A204.1 (cell line): ENCODE measurements around the gene MRPL18.
A peak's percentile ranks its signal among the peaks of the same experiment; 100 is the strongest.
"Not testable (repeated sequence)": the region's sequence is repeated elsewhere in the genome, so short reads cannot be mapped to it uniquely, and the experiment has no call there.

Source experiments
- FAIRE-seq: peaks from 2 replicates; lab custom pipeline; 2012; peaks lifted over from hg19 to GRCh38; lab: Jason Lieb, UNC

Gene MRPL18

DNA sequence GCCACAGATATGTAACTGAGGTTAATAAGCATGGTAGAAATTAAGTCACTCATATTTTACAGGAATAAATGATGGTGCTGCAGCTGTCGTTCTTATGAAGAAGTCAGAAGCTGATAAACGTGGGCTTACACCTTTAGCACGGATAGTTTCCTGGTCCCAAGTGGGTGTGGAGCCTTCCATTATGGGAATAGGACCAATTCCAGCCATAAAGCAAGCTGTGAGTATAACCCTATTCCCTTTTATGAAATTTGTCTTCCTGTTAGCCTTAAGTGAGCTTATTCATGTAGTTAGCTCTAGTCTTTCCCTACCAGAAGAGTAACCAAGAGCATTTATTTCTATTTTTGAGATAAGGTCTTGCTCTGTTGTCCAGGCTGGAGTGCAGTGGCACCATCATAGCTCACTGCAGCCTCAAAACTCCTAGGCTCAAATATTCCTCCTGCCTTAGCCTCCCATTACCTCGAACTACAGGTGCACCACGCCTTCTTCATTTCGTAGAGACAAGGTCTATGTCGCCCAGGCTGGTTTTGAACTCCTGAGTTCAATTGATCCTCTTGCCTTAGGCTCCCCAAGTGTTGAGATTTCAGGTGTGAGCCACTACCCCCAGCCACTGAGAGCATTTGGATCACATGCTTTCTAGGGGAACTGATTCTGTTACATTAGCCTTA lies 12.9 kb upstream of the MRPL18 start:
- FAIRE-seq = no peak

DNA sequence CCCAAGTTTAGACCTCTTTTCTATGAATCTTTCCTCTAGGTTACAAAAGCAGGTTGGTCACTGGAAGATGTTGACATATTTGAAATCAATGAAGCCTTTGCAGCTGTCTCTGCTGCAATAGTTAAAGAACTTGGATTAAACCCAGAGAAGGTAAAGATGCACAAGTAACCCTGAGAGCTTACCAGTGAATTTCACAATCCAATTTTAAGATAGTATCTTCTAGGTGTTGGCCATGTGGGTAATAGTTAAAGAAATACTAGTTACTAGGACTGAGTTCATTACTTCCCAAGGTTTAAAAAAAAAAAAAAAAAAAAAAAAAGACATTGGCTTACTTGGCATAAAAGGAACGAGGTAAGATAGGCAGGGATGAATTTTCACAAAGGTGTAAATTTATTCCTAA lies 12.1 kb upstream of the MRPL18 start:
- no peak for FAIRE-seq

DNA sequence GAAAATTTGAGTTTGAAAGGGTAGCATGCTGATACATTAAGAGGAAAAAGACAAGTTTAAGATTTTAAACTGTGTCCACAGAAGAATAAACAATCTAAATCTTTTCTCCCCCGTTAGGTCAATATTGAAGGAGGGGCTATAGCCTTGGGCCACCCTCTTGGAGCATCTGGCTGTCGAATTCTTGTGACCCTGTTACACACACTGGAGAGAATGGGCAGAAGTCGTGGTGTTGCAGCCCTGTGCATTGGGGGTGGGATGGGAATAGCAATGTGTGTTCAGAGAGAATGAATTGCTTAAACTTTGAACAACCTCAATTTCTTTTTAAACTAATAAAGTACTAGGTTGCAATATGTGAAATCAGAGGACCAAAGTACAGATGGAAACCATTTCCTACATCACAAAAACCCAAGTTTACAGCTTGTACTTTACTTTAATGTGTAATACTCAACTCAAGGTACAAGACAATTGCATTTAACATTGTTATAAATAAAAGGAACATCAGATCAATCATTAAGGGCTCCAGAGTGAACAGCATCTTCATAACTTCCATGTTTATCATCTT lies 11.6 kb upstream of the MRPL18 start:
- FAIRE-seq = no peak

DNA sequence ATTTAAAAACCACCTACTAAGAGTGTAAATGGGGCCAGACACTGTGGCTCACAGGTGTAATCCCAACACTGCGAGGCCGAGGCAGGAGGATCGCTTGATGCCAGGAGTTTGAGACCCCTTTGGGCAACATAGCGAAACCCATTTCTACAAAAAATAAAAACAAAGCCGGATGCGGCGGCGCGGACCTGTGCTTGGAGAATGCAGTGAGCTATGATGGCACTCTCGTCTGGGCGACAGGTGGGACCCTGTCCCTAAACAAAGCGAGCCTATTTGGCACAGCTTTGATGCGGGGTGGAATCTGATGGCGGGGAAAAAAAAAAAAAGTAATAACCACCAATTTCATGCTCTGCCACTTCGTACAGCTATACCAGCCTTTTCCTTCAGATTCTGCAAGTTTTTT lies 2.0 kb upstream of the MRPL18 start:
- no peak for FAIRE-seq

DNA sequence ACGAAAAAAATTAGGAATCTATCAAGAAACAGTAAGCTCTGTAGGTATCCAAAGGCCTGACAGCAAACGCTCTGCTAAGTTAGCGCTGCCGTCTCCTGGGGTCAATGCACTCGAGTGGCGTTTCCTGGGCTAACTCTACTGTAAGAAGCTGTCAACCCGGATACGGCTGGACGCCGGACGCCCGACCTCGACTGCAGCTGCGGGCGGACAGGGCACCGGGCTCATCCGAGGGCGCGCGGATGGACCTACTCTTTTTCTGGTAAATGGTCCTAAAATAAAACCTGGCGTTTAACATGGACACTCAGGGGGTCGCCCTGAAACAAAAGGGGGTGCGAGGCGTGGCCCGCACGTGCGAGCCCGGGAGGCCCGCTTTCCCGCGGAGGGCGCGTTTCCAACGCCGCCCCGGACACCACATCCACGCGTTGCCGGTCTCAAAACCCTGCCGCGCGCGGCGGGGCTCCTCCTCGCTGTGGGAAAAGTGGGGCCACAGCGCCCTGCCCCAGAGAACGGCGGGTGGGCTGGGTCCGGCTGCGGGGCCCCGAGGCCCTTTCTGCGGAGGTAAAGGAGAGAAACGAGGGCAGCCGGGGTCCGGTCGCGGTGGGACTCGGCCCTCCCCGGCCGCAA lies 1.4 kb upstream of the MRPL18 start:
- FAIRE-seq = no peak

DNA sequence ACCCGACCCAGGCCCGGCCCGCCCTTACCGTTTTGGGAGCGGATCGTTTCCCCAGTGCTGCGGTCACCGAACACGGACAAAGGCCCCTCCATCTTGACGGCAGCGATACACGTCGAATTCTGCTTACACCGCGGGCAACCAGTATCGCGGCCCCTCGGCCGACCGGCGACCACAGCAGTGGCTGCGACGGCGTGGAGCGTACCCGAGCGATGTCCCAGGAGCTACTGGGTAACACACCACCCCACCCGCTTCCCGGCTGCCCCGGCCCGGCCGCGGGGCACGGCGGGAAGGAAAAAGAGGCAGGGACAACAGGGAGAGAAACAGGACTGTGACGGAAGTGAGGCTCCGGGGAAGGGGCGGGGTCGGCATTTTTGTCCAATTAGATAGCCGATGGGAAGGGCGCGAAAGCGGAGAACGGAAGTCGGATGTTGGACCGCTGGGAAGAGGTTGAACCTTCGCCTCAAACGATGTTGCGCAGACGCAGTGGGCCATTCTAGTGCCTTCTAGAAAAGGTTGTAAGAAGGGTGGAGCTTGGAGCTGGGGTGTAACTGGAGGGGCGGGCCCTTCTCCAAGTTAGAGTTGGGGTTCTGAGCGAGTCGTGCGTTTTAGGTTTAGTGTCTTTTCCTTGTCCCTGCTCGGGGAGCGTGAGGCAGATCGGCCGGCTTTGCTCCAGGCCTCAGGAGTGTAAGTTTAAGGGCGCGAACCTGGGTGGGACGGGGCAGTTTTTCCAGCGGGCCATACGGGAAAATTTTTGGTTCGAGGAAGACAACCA lies 704 bp upstream of the MRPL18 start, which contains the start of gene TCP1:
TSS of gene TCP1 (minus strand) at position 226 of the 772 bp plus-strand sequence. CDS start at position 92, 134 bp downstream.
- FAIRE-seq = peak; percentile 96

DNA sequence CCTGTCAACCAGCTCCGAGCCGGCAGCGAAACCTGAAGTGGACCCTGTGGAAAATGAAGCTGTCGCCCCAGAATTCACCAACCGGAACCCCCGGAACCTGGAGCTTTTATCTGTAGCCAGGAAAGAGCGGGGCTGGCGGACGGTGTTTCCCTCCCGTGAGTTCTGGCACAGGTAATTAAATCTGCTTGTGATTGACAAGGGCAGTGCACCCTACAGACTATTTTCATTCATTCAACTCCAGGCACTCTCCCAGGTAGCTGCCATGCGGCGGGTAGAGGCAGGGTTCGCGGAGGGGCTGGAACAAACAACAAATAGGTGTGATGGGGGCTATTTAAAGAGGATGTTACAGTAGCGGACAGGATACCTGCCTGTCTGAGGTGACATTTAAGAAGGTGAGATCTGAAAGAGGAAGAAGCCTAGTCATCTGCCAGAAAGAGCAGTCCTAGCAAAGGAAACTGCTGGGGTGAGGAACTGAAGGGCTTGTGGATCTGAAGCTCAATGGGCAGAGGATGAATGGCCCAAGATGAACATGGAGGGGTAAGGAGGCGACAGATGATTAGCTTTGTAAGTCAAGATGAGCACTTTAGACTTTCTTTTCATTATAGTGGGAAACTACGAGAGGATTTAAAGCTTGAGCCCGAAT lies 810 bp downstream of the MRPL18 start:
- FAIRE-seq = no peak

DNA sequence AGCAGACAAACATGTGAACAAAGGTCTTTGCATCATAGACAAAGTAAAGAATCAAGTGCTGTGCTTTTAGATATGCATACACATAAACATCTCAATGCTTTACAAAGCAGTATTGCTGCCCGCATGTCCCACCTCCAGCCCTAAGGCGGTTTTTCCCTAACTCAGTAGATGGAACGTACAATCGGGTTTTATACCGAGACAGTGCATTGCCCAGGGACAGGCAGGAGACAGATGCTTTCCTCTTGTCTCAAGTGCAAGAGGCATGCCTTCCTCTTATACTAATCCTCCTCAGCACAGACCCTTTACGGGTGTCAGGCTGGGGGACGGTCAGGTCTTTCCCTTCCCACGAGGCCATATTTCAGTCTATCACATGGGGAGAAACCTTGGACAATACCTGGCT lies 4.7 kb downstream of the MRPL18 start:
- FAIRE-seq = not testable (repeated sequence)

DNA sequence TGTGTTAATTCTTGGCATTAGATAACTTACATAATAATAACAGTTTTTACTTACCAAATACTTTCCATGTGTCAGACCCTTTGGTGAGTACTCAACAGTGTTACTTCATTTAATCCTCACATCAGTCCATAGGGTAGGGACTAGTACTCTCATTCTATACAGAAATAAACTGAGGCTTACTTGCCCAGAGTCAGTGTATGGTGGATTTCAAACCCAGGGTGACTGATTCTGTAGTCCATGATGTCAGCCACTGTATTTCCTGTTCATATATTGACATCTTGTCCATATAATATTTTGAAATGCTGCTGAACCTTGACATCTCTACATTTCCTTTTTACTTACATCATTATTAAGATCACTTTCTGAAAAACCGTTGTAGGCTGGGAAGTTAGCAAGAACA lies 7.3 kb downstream of the MRPL18 start:
- FAIRE-seq = no peak

DNA sequence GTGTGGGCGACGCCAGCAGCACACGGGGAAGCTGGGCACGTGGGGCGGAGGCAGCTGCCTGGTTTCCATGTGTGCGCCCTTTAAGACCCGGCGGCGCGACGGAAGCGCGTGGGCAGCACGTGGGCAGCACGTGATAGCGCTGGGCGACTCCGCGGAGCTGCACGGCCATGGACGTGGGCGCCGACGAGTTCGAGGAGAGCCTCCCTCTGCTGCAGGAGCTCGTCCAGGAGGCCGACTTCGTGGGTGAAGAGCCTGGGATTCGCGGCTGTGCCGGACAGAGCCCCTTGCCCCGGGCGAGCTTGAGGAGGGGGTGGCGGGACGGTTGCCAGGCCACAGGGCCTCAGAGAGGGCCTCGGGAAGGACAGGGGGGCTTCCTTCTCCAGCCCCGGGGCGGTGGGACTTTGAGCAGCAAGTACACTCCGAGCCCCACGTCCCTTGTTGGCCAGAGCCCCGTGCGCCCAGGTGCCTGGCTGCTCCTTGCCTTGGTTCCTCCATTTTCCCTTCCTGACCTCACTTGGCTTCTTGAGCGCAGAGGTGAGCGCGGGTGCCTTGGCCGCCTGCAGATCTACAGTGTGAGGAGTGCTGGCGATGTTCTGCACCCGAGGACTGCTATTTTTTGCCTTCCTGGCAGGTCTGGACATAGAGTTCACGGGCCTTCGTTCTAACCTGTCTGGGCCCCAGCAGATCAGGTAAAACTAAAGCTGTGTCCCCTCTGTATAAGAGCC lies 10.0 kb downstream of the MRPL18 start, which contains the start of gene PNLDC1:
TSS of gene PNLDC1 (plus strand) at position 136 of the 725 bp plus-strand sequence. CDS start at position 168, 32 bp downstream.
- no peak for FAIRE-seq

DNA sequence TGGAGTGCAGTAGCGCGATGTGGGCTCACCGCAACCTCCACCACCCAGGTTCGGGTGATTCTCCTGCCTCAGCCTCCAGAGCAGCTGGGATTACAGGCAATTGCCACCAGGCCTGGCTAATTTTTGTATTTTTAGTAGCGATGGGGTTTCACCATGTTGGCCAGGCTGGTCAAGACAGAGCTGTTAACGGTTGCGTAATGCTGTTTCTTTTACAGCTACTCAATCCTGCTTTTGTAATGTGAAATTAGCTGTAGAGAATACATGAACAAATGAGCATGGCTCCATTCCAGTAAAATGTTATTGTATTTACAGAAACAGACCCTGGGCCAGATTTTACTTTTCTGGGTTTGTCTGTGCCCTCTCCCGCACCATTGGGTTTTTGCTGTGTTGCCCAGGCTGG lies 11.7 kb downstream of the MRPL18 start:
- FAIRE-seq = no peak

DNA sequence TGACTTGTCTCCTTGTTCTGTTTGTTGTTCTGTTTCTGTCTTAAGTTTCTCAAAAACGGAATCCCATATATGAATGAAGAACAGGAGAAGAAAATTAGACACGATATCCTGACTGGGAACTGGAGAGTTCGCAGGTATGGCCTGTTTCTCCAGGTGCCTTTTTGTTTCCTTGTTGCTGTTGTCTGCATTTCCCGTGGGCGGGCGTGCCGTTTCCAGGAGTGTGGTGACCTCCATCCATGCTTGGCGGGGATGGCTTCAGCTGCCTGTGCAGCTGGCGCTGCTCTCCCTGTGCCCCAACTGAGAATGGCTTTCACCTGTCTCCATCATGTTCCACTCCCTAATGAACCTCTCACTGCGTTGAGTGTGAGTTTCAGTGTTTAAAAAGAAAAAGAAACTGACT lies 14.2 kb downstream of the MRPL18 start:
- FAIRE-seq = no peak

DNA sequence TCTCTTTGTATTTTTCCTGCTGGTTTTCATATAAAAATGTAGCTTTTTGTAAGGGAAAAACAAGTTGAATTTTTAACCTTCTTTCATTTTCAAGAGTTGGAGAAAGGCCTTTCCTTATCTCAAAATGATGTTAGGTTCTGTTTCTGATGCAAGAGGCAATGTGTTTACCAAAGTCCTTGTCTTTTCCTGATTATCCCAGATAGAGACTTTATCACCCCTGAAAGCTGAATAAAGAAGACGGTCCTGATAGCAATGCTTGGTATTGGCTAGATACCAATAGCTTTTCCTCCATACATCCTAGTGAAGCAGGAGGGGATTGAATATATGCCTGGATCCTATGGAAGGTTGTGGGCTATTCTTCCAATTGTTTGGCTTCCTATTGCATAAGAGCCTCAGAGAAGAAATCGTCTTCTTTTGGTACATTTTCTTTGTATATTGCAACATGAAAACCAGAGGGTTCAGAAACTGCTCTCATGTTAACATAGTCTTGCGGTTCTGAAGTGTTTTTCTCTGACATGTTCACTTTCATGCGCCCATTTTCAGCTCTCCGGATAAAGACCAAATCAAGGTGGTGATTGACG lies 15.3 kb downstream of the MRPL18 start:
- no peak for FAIRE-seq

DNA sequence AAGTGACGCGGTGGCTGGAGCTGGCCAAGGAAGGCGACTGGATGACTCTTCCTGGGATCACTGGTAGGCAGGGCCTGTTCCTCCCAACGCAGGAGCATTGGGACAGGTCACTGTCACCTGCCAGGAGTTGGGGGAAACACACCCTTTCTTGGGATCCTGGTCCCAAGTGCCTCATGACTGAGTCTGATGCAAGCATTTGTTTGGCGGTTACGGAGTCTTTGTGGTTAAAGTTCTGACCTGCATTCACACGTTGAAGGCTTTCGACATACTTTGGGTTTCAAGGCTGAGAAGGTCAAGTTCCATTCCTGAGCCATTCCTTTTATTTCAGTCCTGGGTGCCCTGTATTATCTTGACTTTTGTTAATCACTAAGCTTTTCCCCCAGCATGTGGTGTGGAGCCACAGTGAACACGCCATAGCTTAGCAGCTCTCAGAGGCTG lies 15.8 kb downstream of the MRPL18 start:
- FAIRE-seq = no peak

DNA sequence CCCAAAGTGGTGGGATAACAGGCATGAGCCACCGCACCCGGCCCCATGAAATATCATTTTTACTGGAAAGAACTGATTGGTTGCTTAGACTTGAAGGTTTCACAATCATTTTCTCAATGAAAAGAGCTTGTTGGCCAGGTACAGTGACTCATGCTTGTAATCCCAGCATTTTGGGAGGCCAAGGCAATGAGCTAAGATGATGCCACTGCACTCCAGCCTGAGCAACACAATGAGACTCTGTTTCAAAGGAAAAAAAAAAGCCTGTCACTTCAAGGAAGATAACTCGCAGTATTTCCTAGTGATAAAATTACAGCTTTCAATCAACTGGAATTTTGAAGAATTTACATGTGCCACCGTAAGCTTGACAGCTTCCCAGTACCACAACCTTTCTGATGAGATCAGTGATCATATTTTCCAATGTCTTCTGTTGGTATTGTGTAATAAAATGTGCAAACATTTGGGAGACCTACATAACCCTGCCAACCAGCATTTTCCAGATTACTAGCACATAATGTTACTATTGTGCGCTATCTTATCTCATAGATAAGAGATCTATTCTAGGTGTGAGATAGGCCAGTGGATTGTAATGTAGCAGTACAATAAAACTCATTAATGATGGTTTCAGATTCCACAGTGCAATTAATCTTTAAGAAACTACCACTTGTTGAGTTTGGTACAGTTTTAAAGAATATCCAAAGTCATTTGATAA lies 17.0 kb downstream of the MRPL18 start:
- no peak for FAIRE-seq

DNA sequence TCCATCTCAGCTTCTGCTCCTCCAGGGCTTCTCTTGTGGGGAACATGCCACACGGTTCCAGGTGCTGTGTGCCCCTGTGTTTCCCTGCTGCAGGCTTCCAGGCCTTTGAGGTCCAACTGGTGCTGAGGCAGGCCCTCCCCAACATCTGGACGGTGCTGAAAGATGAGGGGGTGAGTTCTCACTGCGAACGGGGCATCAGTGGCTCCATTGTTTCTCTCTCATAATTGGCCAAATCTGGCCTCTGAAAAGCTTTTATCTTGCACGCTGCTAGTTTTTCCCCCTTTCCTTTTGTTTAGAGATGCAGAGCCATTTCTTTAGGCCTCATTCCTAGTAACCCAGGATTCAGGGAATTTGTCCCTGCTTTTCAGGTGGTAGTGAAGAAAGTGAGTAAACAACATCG lies 18.4 kb downstream of the MRPL18 start:
- FAIRE-seq = no peak

DNA sequence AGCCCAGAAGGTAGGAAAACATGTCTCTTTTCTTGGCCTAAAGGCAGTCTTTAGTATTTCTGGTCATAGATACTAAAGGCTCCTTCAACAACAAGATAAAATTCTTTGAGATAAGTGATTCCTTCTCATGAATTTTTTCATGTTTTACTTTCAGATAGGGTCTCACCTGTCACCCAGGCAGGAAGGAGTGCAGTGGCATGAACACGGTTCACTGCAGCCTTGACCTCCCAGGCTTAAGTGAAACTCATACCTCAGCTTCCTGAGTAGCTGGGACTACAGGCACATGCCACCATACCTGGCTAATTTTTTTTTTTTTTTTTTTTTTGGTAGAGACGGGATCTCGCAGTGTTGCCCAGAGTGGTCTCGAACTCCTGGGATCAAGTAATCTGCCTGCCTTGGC lies 18.9 kb downstream of the MRPL18 start:
- FAIRE-seq = no peak

DNA sequence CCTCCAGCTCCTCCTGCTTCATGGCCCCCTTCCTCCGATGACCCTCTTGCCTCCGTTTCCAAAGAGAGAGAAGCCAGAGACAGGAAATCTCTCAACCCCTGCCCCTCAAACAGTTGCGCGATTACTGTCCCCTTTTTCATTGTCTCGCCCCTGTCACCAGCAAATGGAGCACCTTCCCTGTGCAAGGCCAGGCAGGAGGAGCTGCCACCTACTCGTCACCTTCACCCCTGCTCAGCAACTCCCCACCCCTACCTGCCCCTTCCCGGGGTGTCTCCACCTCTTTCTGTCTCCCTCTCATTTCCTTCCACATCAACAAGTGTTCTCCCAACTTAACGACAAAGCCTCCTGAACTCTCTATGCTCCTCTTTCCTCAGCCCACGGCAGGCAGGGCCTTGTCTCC lies 23.5 kb downstream of the MRPL18 start:
- FAIRE-seq = no peak

DNA sequence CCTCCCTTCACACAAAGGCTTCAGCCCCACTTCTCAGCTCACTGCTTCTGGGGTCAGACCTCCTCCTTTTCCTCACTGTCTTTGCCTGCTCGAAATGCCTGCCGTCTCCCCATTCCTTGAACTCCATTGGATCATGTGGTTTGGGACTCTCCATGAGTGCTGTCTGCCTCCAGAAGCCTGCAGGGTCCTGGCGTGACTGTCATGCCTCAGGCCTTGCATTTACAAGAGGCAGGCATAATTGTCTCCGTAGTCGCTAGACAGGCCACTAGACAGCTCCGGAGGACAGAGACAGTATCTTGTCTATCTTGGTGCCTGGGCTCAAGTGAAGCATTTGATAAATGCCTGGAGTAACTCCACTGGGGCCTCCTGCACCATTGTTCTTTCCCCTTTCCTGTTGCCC lies 25.1 kb downstream of the MRPL18 start:
- FAIRE-seq = no peak

DNA sequence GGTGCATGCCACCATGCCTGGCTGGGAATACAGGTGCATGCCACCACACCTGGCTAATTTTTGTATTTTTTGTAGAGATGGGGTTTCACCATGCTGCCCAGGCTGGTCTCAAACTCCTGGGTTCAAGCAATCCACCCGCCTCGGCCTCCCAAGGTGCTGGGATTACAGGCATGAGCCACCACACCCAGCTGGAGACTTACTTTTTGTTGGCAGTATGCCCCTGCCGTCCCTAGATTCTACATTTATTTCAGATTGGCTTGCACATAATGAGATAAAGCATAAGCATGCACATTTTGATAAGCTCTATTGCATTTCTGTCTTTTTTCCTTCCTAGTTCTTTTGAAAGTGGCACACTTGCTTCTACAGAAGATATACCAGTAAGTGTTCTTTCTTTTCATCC lies 26.5 kb downstream of the MRPL18 start:
- not testable (repeated sequence) for FAIRE-seq
